ENCODE results near the gene MFN1. TPM values are rescaled to one million over a fixed set of nuclear protein-coding genes. Genes with fewer than 3 reads are reported as not detected.
A peak's percentile ranks its signal among the peaks of the same experiment; 100 is the strongest.
"Not testable (repeated sequence)": the region's sequence is repeated elsewhere in the genome, so short reads cannot be mapped to it uniquely, and the experiment has no call there.

Gene MFN1
- total RNA-seq: 10 to 100 TPM; 23.0 to 23.1 TPM

DNA sequence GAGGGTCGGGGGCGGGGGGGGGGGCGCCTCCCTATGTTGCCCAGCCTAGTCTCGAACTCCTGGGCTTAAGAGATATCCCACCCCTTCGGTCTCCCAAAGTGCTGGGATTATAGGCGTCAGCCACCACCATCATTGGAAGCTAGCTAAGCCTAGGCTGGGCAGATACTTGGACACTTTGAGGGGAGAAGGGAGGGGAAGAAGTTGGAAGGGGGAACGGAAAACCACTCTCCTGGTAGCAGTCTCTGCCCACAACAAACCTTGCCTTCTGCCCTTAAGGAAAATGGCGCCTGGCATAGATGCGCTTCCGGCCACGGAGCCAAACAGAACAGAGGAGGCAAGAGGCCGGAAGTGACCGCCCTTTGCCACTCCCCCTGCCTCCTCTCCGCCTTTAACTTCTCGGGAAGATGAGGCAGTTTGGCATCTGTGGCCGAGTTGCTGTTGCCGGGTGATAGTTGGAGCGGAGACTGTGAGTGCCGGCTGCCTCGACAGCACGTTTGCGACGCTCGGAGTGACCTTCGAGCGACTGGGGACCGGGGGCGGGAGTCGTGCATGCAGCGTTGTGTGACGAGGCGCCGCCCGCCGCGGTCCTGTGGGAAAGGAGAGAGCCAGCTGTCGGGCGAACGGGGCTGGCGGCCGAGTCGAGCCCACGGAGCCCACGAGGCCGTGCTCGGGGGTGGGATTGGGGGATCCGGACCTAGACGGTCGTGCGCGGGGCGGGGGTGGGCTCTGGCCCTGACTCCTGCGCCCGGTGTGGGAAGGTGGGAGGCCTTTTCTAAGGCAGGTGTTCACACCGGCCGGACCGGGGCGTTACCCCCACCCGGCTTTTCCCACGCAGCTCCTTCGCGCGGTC lies at the start of gene MFN1:
Gene MFN1 (plus strand): TSS at position 365 of the 850 bp plus-strand sequence. CDS start 1,143 bp downstream, outside the sequence.
- intact Hi-C loops (cut with micrococcal nuclease): loop anchor here (1.0 to 5.0 kb wide), 11 partner anchors 24 to 1255 kb away; partner anchors contain the start of genes ACTL6A, MRPL47, NDUFB5 and TTC14
- DNase-seq: peak; percentile 94
- H3K9me3 Mint-ChIP-seq: no peaks in the 10 kb centered on the region
- peaks cover 13% of the 10 kb centered on the region for H3K4me1 Mint-ChIP-seq (ENCODE audit: low read depth)
- peak within 1 kb of the TSS; percentile 91 for H3K4me3 Mint-ChIP-seq
- peaks cover 8% of the 10 kb centered on the region for H3K36me3 Mint-ChIP-seq (ENCODE audit: low read depth)
- H3K27ac Mint-ChIP-seq: peak within 1 kb of the TSS; percentile 91
- no peaks in the 10 kb centered on the region for H3K27me3 Mint-ChIP-seq (ENCODE audit: low read depth)
- CTCF ChIA-PET: no interaction called here

DNA sequence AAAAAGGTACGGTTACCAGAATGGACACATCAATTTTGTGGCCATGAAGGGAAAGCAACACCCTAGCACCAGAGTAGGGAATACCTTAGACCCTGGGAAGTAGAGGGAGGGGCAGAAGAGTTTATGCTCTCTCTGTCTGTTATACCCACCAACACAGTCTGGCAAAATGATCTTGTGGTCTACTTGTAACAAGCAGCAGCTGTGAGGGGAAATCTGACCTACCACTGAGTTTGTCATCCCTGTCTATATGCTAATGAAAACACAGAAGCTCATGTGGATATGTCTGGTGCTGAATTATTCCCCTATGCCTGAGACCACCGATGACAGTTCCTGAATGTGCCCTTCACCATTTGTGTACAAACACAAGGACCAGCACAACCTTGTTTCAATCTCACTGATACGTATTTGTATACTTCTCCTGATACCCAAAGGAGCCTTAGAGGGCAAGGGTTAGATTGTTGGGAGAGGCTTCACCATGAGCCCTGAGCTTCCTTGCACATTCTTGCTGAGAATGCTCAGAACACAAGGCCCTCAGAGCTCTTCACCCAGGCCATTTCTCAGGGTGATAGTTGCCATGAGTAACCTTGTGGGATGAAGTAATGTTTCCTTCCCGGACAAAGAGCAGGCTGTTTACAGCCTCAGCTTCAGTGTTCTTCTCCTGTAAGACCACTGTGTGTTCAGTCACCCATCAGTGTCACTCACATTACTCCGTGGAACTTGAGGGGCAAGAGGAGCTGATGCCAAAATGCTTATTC lies 49.4 kb upstream of the MFN1 start:
- no peak for DNase-seq
- intact Hi-C loops (cut with micrococcal nuclease): no loop called here
- Mint-ChIP-seq H3K4me1 (ENCODE audit: low read depth) (no peaks in the 10 kb centered on the region), H3K27me3 (ENCODE audit: low read depth) (no peaks in the 10 kb centered on the region), H3K9me3 (no peaks in the 10 kb centered on the region), H3K36me3 (ENCODE audit: low read depth) (no peaks in the 10 kb centered on the region), H3K4me3 (no peak overlapping the region), H3K27ac (no peak overlapping the region)
- CTCF ChIA-PET: interaction anchor here (0.5 kb wide), 1 partner anchor 483 kb away, joined by 3 read pairs; no protein-coding TSS in a partner anchor

GRCh38 chr3:179299316-179299715 lies 48.2 kb upstream of the MFN1 start:
- Mint-ChIP-seq H3K9me3 (no peaks in the 10 kb centered on the region), H3K4me3 (no peak overlapping the region), H3K27me3 (ENCODE audit: low read depth) (no peaks in the 10 kb centered on the region), H3K36me3 (ENCODE audit: low read depth) (no peaks in the 10 kb centered on the region), H3K27ac (no peak overlapping the region), H3K4me1 (ENCODE audit: low read depth) (no peaks in the 10 kb centered on the region)
- CTCF ChIA-PET: no interaction called here
- intact Hi-C loops (cut with micrococcal nuclease): no loop called here
- no peak for DNase-seq

DNA sequence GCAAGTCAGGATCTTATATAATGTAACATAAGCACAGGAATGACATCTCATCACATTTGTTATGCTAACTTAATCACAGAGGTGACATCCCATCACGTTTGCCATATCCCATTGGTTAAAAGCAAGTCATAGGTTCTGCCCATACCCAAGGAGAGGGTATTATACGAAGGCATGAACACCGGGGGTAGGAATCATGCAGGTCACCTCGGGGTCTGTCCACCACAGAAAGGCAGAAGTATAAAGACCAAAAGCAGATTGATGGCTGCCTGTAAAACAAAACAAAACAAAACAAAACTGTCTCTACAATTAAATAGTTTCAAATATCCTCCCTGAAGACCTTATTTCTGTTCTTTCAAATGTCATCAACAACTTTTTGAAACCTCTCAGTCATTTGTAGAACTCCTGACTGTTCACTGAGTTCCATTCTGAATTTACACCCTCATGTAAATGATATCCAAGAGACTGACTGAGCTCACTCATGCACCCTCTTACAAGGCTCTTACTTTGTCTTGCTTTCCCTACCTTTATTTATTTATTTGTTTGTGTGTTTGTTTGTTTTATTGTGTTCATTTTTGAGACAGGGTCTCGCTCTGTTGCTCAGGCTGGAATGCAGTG lies 47.4 kb upstream of the MFN1 start:
- Mint-ChIP-seq H3K4me3 (no peak overlapping the region), H3K27me3 (ENCODE audit: low read depth) (no peaks in the 10 kb centered on the region), H3K36me3 (ENCODE audit: low read depth) (no peaks in the 10 kb centered on the region), H3K4me1 (ENCODE audit: low read depth) (no peaks in the 10 kb centered on the region), H3K9me3 (no peaks in the 10 kb centered on the region), H3K27ac (no peak overlapping the region)
- DNase-seq: no peak
- CTCF ChIA-PET: no interaction called here
- intact Hi-C loops (cut with micrococcal nuclease): no loop called here

DNA sequence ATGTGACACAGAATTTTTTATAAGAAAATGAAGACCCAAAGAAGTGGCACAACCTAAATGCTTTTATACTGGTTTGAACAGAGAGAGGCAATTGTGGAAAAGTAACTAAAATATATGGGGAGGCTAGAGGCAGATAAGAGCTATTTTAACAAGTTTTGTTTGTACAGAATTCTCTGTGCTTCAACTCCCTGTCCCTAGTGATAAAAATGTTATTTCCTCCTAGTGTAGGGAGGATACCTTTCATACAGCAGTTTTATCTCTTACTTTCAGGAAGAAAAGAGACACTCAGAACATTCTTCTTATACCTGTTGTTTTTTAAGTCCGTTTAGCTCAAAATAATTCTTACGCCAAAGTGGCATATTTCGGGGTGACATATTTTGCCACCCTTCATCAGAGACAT lies 45.9 kb upstream of the MFN1 start:
- no peak overlapping the region for H3K4me3 Mint-ChIP-seq
- intact Hi-C loops (cut with micrococcal nuclease): no loop called here
- no peaks in the 10 kb centered on the region for H3K9me3 Mint-ChIP-seq
- H3K27me3 Mint-ChIP-seq (ENCODE audit: low read depth): no peaks in the 10 kb centered on the region
- no peaks in the 10 kb centered on the region for H3K4me1 Mint-ChIP-seq (ENCODE audit: low read depth)
- CTCF ChIA-PET: interaction anchor here (0.6 kb wide), 2 partner anchors 11 to 53 kb away, joined by 3 to 4 read pairs; no protein-coding TSS in a partner anchor
- no peak for DNase-seq
- no peaks in the 10 kb centered on the region for H3K36me3 Mint-ChIP-seq (ENCODE audit: low read depth)
- no peak overlapping the region for H3K27ac Mint-ChIP-seq

DNA sequence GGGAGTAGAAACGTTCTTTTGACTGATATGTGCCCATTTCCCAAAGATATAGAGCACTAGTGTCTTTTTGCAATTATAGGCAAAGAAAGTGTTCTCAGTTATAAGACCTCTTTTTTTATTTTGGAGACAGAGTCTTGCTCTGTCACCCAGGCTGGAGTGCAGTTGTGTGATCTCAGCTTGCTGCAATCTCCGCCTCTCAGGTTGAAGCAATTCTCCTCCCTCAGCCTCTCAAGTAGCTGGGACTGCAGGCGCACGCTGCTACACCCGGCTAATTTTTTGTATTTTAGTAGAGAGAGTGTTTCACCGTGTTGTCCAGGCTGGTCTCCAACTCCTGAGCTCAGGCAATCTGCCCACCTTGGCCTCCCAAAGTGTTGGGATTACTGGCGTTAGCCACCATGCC lies 45.4 kb upstream of the MFN1 start:
- H3K9me3 Mint-ChIP-seq: no peaks in the 10 kb centered on the region
- no peaks in the 10 kb centered on the region for H3K36me3 Mint-ChIP-seq (ENCODE audit: low read depth)
- H3K27ac Mint-ChIP-seq: no peak overlapping the region

DNA sequence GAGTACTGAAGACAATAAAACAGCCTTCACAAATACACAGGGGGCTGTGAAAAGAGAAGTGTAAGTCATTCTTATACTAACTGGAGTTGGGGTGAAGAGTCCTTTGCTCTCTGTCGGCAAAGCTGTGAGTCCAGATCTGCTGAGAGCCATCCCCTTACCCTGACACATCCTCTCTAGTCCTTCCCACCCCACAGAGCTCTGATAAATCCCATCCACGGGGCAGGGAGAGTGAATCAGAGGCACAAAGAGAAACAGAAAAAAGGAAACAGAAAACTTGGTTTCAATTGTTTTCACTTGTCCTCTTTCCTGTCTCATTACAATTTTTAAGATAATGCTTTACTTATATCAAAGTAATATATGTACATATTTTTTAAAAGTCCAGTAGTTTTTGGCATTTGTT lies 42.9 kb upstream of the MFN1 start:
- CTCF ChIA-PET: no interaction called here
- Mint-ChIP-seq H3K4me3 (no peak overlapping the region), H3K36me3 (ENCODE audit: low read depth) (no peaks in the 10 kb centered on the region), H3K27me3 (ENCODE audit: low read depth) (no peaks in the 10 kb centered on the region), H3K9me3 (no peaks in the 10 kb centered on the region), H3K4me1 (ENCODE audit: low read depth) (no peaks in the 10 kb centered on the region), H3K27ac (no peak overlapping the region)
- DNase-seq: no peak
- intact Hi-C loops (cut with micrococcal nuclease): no loop called here

More for the DNA sequence above, 45.4 kb upstream of the MFN1 start:
- intact Hi-C loops (cut with micrococcal nuclease): no loop called here
- Mint-ChIP-seq H3K4me3 (no peak overlapping the region), H3K4me1 (ENCODE audit: low read depth) (no peaks in the 10 kb centered on the region), H3K27me3 (ENCODE audit: low read depth) (no peaks in the 10 kb centered on the region)
- DNase-seq: no peak
- CTCF ChIA-PET: no interaction called here

DNA sequence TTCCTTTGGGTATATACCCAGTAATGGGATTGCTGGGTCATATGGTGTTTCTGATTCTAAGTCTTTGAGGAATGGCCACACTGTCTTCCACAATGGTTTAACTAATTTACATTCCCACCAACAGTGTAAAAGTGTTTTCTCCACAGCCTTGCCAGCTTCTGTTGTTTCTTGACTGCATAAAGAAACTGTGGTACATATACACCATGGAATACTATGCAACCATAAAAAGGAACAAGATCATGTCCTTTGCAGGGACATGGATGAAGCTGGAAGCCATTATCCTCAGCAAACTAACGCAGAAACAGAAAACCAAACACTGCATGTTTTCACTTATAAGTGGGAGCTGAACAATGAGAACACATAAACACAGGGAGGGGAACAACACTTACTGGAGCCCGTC lies 40.1 kb upstream of the MFN1 start:
- H3K27ac Mint-ChIP-seq; H3K4me3 Mint-ChIP-seq; H3K9me3 Mint-ChIP-seq; H3K36me3 Mint-ChIP-seq (ENCODE audit: low read depth); H3K27me3 Mint-ChIP-seq (ENCODE audit: low read depth); H3K4me1 Mint-ChIP-seq (ENCODE audit: low read depth); DNase-seq; intact Hi-C loops (cut with micrococcal nuclease): not testable (repeated sequence)
- CTCF ChIA-PET: interaction anchor here (0.6 kb wide), 1 partner anchor 9 kb away, joined by 3 read pairs; no protein-coding TSS in a partner anchor

DNA sequence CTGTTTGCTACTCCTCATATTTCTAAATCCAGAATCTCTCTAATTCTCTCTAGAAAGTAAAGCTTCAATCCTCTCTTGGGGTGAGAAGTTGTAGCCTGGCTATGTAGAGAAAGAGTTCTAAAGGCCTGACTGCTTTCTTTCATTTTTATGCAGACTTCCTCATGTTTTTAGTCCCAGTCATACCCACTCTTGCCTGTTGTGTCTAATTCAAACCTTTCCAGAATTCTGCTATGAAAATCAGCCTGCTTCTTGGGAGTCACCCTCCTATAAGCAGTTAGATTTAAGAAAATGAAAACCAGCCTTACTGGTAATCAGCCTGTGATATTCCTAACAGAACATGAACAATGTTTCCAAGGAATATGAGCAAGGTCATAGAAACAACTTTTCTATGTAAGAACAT lies 39.5 kb upstream of the MFN1 start:
- intact Hi-C loops (cut with micrococcal nuclease): no loop called here
- H3K27ac Mint-ChIP-seq: no peak overlapping the region
- H3K9me3 Mint-ChIP-seq: no peaks in the 10 kb centered on the region
- H3K4me1 Mint-ChIP-seq (ENCODE audit: low read depth): no peaks in the 10 kb centered on the region
- no peaks in the 10 kb centered on the region for H3K36me3 Mint-ChIP-seq (ENCODE audit: low read depth)
- H3K27me3 Mint-ChIP-seq (ENCODE audit: low read depth): no peaks in the 10 kb centered on the region
- CTCF ChIA-PET: interaction anchor here (0.6 kb wide), 1 partner anchor 287 kb away, joined by 3 read pairs; no protein-coding TSS in a partner anchor
- H3K4me3 Mint-ChIP-seq: no peak overlapping the region
- DNase-seq: no peak

- H3K9me3 Mint-ChIP-seq: no peaks in the 10 kb centered on the region
- no peaks in the 10 kb centered on the region for H3K4me1 Mint-ChIP-seq (ENCODE audit: low read depth)
- H3K36me3 Mint-ChIP-seq (ENCODE audit: low read depth): no peaks in the 10 kb centered on the region
- intact Hi-C loops (cut with micrococcal nuclease): no loop called here
- CTCF ChIA-PET: interaction anchor here (1.2 to 1.3 kb wide), 2 partner anchors 12 to 290 kb away, joined by 3 to 5 read pairs; no protein-coding TSS in a partner anchor
- H3K4me3 Mint-ChIP-seq: no peak overlapping the region
- no peak for DNase-seq
- no peak overlapping the region for H3K27ac Mint-ChIP-seq
- no peaks in the 10 kb centered on the region for H3K27me3 Mint-ChIP-seq (ENCODE audit: low read depth)
These were observed 38.1 kb upstream of the MFN1 start for GRCh38 chr3:179309225-179310078.

DNA sequence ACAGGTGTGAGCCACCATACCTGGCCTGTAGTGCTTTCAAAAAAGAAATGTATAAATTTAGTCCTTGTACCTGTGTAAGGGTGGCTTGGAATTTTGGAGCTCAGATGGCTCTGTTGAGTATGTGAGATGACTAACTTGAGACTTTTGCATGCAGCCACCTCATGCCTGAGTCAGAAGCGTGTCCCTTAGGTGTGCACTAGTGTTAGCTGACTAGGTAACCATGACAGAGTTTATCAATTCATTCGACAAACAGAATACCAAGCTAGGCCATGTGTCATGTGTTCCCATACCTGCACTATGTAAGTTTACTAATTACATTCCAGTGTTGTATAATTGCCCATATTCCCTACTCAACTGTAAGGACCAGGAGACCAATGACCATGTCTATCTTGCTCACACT lies 28.6 kb upstream of the MFN1 start:
- Mint-ChIP-seq H3K9me3 (no peaks in the 10 kb centered on the region), H3K27me3 (ENCODE audit: low read depth) (no peaks in the 10 kb centered on the region), H3K27ac (no peak overlapping the region), H3K4me1 (ENCODE audit: low read depth) (peaks cover 14% of the 10 kb centered on the region), H3K36me3 (ENCODE audit: low read depth) (peaks cover 2% of the 10 kb centered on the region), H3K4me3 (no peak overlapping the region)
- intact Hi-C loops (cut with micrococcal nuclease): no loop called here
- DNase-seq: no peak
- CTCF ChIA-PET: interaction anchor here (0.6 to 2.3 kb wide), 6 partner anchors 12 to 748 kb away, joined by 3 to 12 read pairs (median 4); partner anchors contain the start of gene PIK3CA
